ENCODE results near the gene CDK2. TPM values are rescaled to one million over a fixed set of nuclear protein-coding genes. Genes with fewer than 3 reads are reported as not detected.
"Not testable (repeated sequence)": the region's sequence is repeated elsewhere in the genome, so short reads cannot be mapped to it uniquely, and the experiment has no call there.

The CDK2 gene
- total RNA-seq, 1 donor: 38.5 TPM

GRCh38 chr12:55979069-55979468 lies 12.4 kb downstream of the CDK2 start:
- H3K4me3 ChIP-seq (ENCODE audit: low read depth, low read length): no peak overlapping the region
- DNase-seq (ENCODE audit: low read depth): no peak
- TF ChIP-seq CTCF (IDR thresholded peaks at IDR 0.05; ENCODE audit: insufficient read depth, low read length): no peak

DNA sequence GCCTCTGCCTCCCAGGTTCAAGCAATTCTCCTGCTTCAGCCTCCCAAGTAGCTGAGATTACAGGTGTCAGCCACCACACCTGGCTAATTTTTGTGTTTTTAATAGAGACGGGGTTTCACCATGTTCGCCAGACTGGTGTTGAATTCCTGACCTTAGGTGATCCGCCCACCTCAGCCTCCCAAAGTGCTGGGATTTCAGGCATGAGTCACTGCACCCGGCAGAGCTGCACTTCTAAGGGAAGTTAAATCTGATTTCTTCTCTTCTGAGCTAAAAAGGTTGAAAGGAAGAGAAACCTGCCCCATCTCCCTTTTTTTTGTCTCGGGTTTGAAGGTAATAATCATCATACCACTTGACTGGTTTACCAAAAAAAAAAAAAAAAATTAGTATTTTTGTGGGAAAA lies 15.3 kb downstream of the CDK2 start:
- not testable (repeated sequence) for H3K4me3 ChIP-seq (ENCODE audit: low read depth, low read length); DNase-seq (ENCODE audit: low read depth)

DNA sequence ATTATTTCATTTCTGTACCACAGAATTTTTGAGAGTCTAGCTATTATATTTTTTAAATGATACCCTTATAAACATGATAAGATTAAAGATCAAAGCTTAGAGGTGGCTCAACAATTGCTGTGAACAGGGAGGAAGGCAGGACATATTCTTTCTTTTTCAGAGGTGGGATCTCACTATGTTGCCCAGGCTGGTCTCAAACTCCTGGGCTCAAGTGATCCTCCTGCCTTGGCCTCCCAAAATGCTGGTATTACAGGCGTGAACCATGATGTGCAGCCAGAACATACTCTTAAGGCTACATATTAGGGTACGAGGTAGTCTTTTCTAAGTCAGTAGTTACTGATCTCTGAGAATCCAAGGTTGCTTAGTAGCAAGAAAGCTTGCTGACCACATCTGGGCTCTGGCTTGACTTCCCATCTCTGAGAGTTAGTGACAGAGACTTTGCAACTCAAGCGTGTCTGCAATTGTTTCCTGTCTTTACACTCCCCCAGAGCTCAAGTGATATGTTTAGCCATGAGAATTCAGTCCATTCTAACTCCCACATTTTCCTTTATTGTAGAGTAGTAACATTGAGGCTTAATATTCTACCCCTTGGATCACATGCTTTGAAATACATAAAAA lies 15.8 kb downstream of the CDK2 start:
- TF ChIP-seq CTCF (IDR thresholded peaks at IDR 0.05; ENCODE audit: insufficient read depth, low read length): no peak
- H3K4me3 ChIP-seq (ENCODE audit: low read depth, low read length): no peak overlapping the region
- DNase-seq (ENCODE audit: low read depth): no peak

GRCh38 chr12:55983232-55983842 lies 16.7 kb downstream of the CDK2 start:
- no peak for DNase-seq (ENCODE audit: low read depth)
- no peak overlapping the region for H3K4me3 ChIP-seq (ENCODE audit: low read depth, low read length)
- no peak for TF ChIP-seq CTCF (IDR thresholded peaks at IDR 0.05; ENCODE audit: insufficient read depth, low read length)

- no peak for TF ChIP-seq CTCF (IDR thresholded peaks at IDR 0.05; ENCODE audit: insufficient read depth, low read length)
- no peak for DNase-seq (ENCODE audit: low read depth)
- H3K4me3 ChIP-seq (ENCODE audit: low read depth, low read length): no peak overlapping the region
Measured at GRCh38 chr12:55984861-55985260, 18.2 kb downstream of the CDK2 start.

DNA sequence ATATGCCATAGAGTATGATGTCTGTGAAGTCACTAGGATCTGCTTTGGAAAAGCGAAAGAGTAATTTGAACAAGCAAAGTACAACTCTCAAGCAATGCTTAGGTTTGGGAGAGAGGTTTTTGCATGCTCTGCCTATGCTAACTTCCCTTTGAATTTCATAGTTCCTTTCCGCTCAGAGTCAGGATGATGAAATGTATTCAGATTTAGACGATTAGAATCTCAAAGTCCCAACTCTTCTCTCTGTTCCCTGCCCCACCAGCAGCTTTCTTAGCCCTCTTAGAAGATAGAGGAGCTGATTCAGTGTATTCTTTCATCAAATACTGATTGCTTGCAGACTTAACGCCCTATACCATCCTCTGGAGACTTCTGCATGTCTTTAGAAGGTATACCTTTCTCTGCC lies 18.7 kb downstream of the CDK2 start:
- H3K4me3 ChIP-seq (ENCODE audit: low read depth, low read length): no peak overlapping the region
- no peak for DNase-seq (ENCODE audit: low read depth)
- TF ChIP-seq CTCF (IDR thresholded peaks at IDR 0.05; ENCODE audit: insufficient read depth, low read length): no peak

- not testable (repeated sequence) for H3K4me3 ChIP-seq (ENCODE audit: low read depth, low read length); DNase-seq (ENCODE audit: low read depth)
Measured at GRCh38 chr12:55985976-55986375, 19.3 kb downstream of the CDK2 start.

DNA sequence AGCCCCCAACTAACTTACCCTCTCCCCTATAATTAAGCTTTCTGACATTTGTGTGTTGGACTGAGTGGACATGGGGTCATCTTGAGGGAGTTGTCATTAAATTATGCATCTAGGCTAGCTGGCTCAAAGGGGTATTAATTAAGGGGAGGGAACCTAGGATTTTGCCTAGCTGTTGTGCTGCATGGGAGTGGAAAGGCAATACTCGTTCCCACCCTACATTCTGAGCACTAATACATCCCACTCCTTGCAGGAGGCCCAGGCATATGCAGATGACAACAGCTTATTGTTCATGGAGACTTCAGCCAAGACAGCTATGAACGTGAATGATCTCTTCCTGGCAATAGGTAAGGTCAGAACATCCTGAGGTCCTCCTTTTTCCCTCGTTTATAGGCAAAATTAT lies 24.5 kb downstream of the CDK2 start:
- no peak for DNase-seq (ENCODE audit: low read depth)
- H3K4me3 ChIP-seq (ENCODE audit: low read depth, low read length): no peak overlapping the region
- no peak for TF ChIP-seq CTCF (IDR thresholded peaks at IDR 0.05; ENCODE audit: insufficient read depth, low read length)

Data from fibroblast of the aortic adventitia (primary cell).